Activated CD4-positive, alpha-beta T cell treated with anti-CD3 and anti-CD28 coated beads, Interleukin-2, amount 50 U/mL, for 16 hours (primary cell): ENCODE measurements around the gene OR2T5.
"Not testable (repeated sequence)": the region's sequence is repeated elsewhere in the genome, so short reads cannot be mapped to it uniquely, and the experiment has no call there.

Experiments
- DNase-seq: peaks from one replicate; pipeline ENCODE4 v3.0.0-alpha.2; 2020

OR2T5 gene

GRCh38 chr1:248488289-248488688, at the start of gene OR2T5:
TSS of gene OR2T5 (plus strand) at chr1:248488589. CDS start at chr1:248488589, 0 bp downstream.
- not testable (repeated sequence) for DNase-seq

GRCh38 chr1:248438668-248439067, 49.7 kb upstream of the OR2T5 start:
- DNase-seq = not testable (repeated sequence)

GRCh38 chr1:248439283-248439682, 49.1 kb upstream of the OR2T5 start:
- DNase-seq = not testable (repeated sequence)

GRCh38 chr1:248442500-248443277, 45.7 kb upstream of the OR2T5 start:
- not testable (repeated sequence) for DNase-seq

GRCh38 chr1:248444603-248445002, 43.8 kb upstream of the OR2T5 start:
- not testable (repeated sequence) for DNase-seq

- not testable (repeated sequence) for DNase-seq
Observed at GRCh38 chr1:248445399-248445798, 43.0 kb upstream of the OR2T5 start, which contains the start of gene OR2T2. TSS of gene OR2T2 (plus strand) at chr1:248445637. CDS start at chr1:248452798, 7,161 bp downstream.

GRCh38 chr1:248448409-248449074, 39.8 kb upstream of the OR2T5 start:
- DNase-seq = not testable (repeated sequence)

- not testable (repeated sequence) for DNase-seq
Observed at GRCh38 chr1:248449821-248450465, 38.4 kb upstream of the OR2T5 start.

GRCh38 chr1:248450466-248451145, 37.8 kb upstream of the OR2T5 start:
- not testable (repeated sequence) for DNase-seq

GRCh38 chr1:248453619-248454018, 34.8 kb upstream of the OR2T5 start:
- not testable (repeated sequence) for DNase-seq

GRCh38 chr1:248455045-248455444, 33.3 kb upstream of the OR2T5 start:
- DNase-seq = not testable (repeated sequence)

GRCh38 chr1:248456635-248457034, 31.8 kb upstream of the OR2T5 start:
- DNase-seq = not testable (repeated sequence)

GRCh38 chr1:248459117-248459516, 29.3 kb upstream of the OR2T5 start:
- not testable (repeated sequence) for DNase-seq

GRCh38 chr1:248471154-248471553, 17.2 kb upstream of the OR2T5 start:
- no peak for DNase-seq

- DNase-seq = not testable (repeated sequence)
Observed at GRCh38 chr1:248472111-248472510, 16.3 kb upstream of the OR2T5 start.

GRCh38 chr1:248473051-248473450, 15.3 kb upstream of the OR2T5 start, which contains the start of gene OR2T3:
TSS of gene OR2T3 (plus strand) at chr1:248473351. CDS start at chr1:248473351, 0 bp downstream.
- DNase-seq = not testable (repeated sequence)

GRCh38 chr1:248475660-248476059, 12.7 kb upstream of the OR2T5 start:
- DNase-seq = not testable (repeated sequence)

GRCh38 chr1:248481686-248482579, 6.5 kb upstream of the OR2T5 start:
- peak; percentile 57 for DNase-seq

- DNase-seq = not testable (repeated sequence)
Observed at GRCh38 chr1:248496661-248497060, 8.3 kb downstream of the OR2T5 start.

GRCh38 chr1:248500305-248501035, 12.1 kb downstream of the OR2T5 start:
- not testable (repeated sequence) for DNase-seq

GRCh38 chr1:248507773-248508172, 19.4 kb downstream of the OR2T5 start, which contains the start of gene OR2G6:
TSS of gene OR2G6 (plus strand) at chr1:248508073. CDS start at chr1:248521647, 13,574 bp downstream.
- not testable (repeated sequence) for DNase-seq
